UCSD-AML1 (cell line): ENCODE results near the gene ANKRD40.
"Not testable (repeated sequence)": the region's sequence is repeated elsewhere in the genome, so short reads cannot be mapped to it uniquely, and the experiment has no call there.

ENCODE experiments used
- DNase-seq: peaks from one replicate; lab custom pipeline; 2025; ENCODE audit not compliant: unreplicated experiment; lab: John Stamatoyannopoulos, UW

ANKRD40 gene

GRCh38 chr17:50686494-50687199, 21.1 kb downstream of the ANKRD40 start:
- no peak for DNase-seq

- no peak for DNase-seq
Measured at GRCh38 chr17:50685691-50686493, 21.8 kb downstream of the ANKRD40 start.

GRCh38 chr17:50685334-50685665, 22.4 kb downstream of the ANKRD40 start:
- no peak for DNase-seq

- DNase-seq, result no peak
Measured at GRCh38 chr17:50684612-50685333, 22.9 kb downstream of the ANKRD40 start.

GRCh38 chr17:50684288-50684611, 23.5 kb downstream of the ANKRD40 start:
- no peak for DNase-seq

- no peak for DNase-seq
Measured at GRCh38 chr17:50683434-50684287, 24.1 kb downstream of the ANKRD40 start.

- DNase-seq, result no peak
Measured at GRCh38 chr17:50682938-50683337, 24.8 kb downstream of the ANKRD40 start.

- DNase-seq, result no peak
Measured at GRCh38 chr17:50682441-50682840, 25.3 kb downstream of the ANKRD40 start.

GRCh38 chr17:50681263-50682200, 26.2 kb downstream of the ANKRD40 start:
- peak; percentile 48 for DNase-seq

- DNase-seq, result not testable (repeated sequence)
Measured at GRCh38 chr17:50680543-50681262, 27.0 kb downstream of the ANKRD40 start.

GRCh38 chr17:50680126-50680525, 27.6 kb downstream of the ANKRD40 start:
- no peak for DNase-seq

GRCh38 chr17:50679008-50679544, 28.6 kb downstream of the ANKRD40 start:
- no peak for DNase-seq

- no peak for DNase-seq
Measured at GRCh38 chr17:50677851-50678375, 29.8 kb downstream of the ANKRD40 start.

- no peak for DNase-seq
Measured at GRCh38 chr17:50676065-50676975, 31.4 kb downstream of the ANKRD40 start.

- no peak for DNase-seq
Measured at GRCh38 chr17:50675627-50676026, 32.1 kb downstream of the ANKRD40 start.

GRCh38 chr17:50675190-50675589, 32.5 kb downstream of the ANKRD40 start:
- no peak for DNase-seq

- no peak for DNase-seq
Measured at GRCh38 chr17:50672831-50673551, 34.7 kb downstream of the ANKRD40 start.
